Measurements from ENCODE around the gene TEX54.

The TEX54 gene

DNA sequence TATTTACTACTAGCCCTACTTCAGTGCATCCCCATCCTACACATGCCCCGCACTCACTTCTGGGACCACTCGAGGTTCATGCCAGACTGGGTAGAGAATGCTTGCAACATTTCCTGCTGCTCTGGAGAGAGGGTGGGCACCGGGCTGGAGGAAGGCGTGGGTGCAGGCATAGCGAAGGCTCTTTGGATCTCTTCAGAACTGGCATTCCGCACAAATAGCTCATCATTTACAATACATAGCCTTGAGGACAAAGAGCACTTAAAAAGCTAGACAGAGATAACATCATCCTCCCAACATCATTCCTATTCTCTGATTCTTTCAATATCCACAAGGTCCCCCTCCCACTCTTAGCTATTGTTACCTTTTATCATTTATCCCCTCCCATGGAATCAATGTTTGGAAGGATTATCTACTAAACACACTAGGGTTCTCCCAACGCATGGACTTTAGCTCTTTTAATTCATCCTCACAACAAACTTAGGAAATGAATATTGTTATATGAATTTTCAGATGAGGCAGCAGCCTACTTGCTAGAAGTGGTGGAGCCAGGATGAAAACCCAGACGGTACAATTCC, 38.4 kb downstream of the TEX54 start:
- TF ChIP-seq, protein P1, sequence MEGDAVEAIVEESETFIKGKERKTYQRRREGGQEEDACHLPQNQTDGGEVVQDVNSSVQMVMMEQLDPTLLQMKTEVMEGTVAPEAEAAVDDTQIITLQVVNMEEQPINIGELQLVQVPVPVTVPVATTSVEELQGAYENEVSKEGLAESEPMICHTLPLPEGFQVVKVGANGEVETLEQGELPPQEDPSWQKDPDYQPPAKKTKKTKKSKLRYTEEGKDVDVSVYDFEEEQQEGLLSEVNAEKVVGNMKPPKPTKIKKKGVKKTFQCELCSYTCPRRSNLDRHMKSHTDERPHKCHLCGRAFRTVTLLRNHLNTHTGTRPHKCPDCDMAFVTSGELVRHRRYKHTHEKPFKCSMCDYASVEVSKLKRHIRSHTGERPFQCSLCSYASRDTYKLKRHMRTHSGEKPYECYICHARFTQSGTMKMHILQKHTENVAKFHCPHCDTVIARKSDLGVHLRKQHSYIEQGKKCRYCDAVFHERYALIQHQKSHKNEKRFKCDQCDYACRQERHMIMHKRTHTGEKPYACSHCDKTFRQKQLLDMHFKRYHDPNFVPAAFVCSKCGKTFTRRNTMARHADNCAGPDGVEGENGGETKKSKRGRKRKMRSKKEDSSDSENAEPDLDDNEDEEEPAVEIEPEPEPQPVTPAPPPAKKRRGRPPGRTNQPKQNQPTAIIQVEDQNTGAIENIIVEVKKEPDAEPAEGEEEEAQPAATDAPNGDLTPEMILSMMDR (IDR thresholded peaks at IDR 0.05; ENCODE audit: control extremely low read depth, extremely low read depth, low read depth, missing control alignments) = no peak
- ChIA-PET POLR2A (interaction anchor here (0.5 to 2.8 kb wide), 7 partner anchors 9 to 235 kb away, joined by 3 to 13 read pairs (median 6); no protein-coding TSS in a partner anchor), CTCF (interaction anchor here (0.9 to 1.4 kb wide), 5 partner anchors 12 to 23 kb away, joined by 3 to 5 read pairs (median 3); partner anchors contain the start of gene TAF6L)
- DNase-seq (ENCODE audit: extremely low spot score) = no peak

DNA sequence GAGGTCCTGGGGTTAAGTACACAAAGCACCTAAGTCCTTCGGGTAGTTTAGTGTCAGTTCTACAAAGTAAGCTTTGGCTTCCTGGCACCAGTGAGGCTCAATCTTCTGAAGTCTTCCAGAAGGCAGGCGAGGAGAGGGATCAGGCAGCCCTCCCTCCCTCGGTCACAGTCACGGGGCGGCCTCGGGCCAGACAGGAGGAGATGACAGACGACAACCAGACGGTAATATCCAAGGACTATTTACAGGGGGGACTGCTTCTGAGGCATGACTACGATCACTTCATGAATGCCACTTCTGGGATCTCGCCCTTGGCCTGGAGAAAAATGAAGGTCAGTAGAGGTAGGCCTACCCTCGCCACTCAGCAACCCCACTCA, 40.5 kb downstream of the TEX54 start:
- CTCF ChIA-PET = interaction anchor here (1.1 kb wide), 1 partner anchor 44 kb away, joined by 3 read pairs; no protein-coding TSS in a partner anchor
- POLR2A ChIA-PET = interaction anchor here (1.3 to 4.3 kb wide), 2 partner anchors 9 to 14 kb away, joined by 4 to 28 read pairs; no protein-coding TSS in a partner anchor
- TF ChIP-seq, protein P1 (IDR thresholded peaks at IDR 0.05; ENCODE audit: control extremely low read depth, extremely low read depth, low read depth, missing control alignments) = no peak
- DNase-seq (ENCODE audit: extremely low spot score) = no peak

DNA sequence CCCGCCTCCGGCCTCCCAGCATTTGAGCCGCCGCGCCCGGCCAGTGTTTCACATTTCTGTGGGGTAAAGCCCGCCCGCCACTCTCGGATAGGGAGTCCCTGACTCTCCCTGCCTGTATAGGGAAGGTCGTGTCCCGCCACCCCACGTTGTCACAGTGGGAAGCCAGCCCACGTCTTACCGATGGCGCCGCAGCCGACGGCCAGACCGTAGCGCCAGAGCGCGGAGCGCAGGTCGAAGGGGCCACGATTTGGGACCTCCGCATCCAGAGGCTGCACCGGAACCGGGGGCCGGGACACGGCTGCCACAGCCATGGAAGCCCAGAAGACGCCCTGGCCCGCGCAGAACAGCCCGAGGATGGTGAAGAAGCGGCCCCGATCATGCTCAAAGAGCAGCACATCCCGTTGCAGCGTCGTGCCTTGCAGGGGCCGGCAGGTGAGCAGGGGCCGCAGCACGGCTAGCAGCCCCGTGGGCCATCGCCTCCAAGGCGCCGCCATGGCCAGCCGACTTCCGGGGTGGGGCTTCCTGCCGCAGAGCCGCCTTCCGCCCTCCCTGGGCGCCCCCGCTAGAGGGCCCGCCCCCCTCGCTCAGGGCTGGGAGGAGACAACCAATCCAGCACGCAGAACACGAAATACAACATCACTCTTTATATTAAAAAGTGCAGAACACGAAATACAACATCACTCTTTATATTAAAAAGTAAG, 41.0 kb downstream of the TEX54 start, which contains the start of gene TMEM223:
TMEM223 (minus strand) TSS at position 506 of the 701 bp plus-strand sequence; CDS start at position 494, 12 bp downstream.
- TF ChIP-seq, protein P1 (IDR thresholded peaks at IDR 0.05; ENCODE audit: control extremely low read depth, extremely low read depth, low read depth, missing control alignments) = no peak
- ChIA-PET POLR2A (interaction anchor here (1.3 to 4.3 kb wide), 2 partner anchors 10 to 14 kb away, joined by 4 to 28 read pairs; no protein-coding TSS in a partner anchor), CTCF (interaction anchor here (1.1 to 2.9 kb wide), 2 partner anchors 9 to 44 kb away, joined by 3 to 15 read pairs; no protein-coding TSS in a partner anchor)
- DNase-seq (ENCODE audit: extremely low spot score) = peak; percentile 93

DNA sequence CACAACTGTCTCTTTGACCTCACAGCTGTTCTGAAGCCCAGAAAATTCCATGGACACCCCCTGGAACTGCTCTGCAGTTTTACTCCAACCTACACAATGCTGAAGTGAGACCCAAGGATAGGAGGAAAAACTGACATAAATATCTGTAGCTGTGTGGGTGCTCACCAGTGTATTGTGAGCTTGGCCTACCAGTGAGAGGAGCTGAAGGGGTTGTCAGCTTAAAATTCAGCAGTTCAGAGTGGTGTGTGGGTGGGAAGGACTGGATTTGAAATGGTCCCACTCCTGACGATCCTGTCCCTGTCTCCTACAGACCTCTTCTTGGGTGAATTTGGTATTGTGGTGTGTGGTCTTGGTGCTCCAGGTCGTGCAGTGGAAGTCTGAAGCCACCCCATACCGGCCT, 43.1 kb downstream of the TEX54 start:
- ChIA-PET POLR2A (interaction anchor here (0.6 to 4.3 kb wide), 11 partner anchors 12 to 124 kb away, joined by 3 to 28 read pairs (median 5); partner anchors contain the start of genes C11orf98, CSKMT, NXF1 and STX5), CTCF (interaction anchor here (0.8 to 2.9 kb wide), 10 partner anchors 11 to 178 kb away, joined by 3 to 15 read pairs (median 4); partner anchors contain the start of gene SLC3A2)

DNA sequence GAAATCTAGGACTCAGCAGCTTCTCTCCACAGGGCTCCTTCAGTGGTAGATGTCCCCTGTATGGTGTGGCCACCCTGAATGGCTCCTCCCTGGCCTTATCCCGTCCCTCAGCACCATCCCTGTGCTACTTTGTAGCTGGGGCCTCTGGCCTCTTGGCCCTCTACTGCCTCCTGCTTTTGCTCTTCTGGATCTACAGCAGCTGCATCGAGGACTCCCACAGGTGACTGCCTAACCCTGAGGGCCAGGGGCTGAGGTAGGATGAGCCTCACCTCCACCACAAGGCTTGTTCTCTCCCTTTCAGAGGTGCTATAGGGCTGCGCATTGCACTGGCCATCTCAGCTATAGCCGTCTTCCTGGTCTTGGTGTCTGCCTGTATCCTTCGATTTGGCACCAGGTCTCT, 43.6 kb downstream of the TEX54 start:
- TF ChIP-seq, protein P1 (IDR thresholded peaks at IDR 0.05; ENCODE audit: control extremely low read depth, extremely low read depth, low read depth, missing control alignments) = no peak
- POLR2A ChIA-PET = interaction anchor here (1.0 to 4.3 kb wide), 8 partner anchors 12 to 67 kb away, joined by 4 to 28 read pairs (median 8); partner anchors contain the start of genes NXF1, STX5, TAF6L and TEX54
- no peak for DNase-seq (ENCODE audit: extremely low spot score)
- CTCF ChIA-PET = interaction anchor here (0.8 to 4.4 kb wide), 13 partner anchors 8 to 177 kb away, joined by 3 to 40 read pairs (median 5); partner anchors contain the start of genes SLC3A2, STX5, TEX54 and ZBTB3

More for the DNA sequence above, 43.1 kb downstream of the TEX54 start:
- DNase-seq (ENCODE audit: extremely low spot score) = no peak
- TF ChIP-seq, protein P1 (IDR thresholded peaks at IDR 0.05; ENCODE audit: control extremely low read depth, extremely low read depth, low read depth, missing control alignments) = no peak
